ENCODE results near the gene ABCA7.
"Not testable (repeated sequence)": the region's sequence is repeated elsewhere in the genome, so short reads cannot be mapped to it uniquely, and the experiment has no call there.

Gene ABCA7

DNA sequence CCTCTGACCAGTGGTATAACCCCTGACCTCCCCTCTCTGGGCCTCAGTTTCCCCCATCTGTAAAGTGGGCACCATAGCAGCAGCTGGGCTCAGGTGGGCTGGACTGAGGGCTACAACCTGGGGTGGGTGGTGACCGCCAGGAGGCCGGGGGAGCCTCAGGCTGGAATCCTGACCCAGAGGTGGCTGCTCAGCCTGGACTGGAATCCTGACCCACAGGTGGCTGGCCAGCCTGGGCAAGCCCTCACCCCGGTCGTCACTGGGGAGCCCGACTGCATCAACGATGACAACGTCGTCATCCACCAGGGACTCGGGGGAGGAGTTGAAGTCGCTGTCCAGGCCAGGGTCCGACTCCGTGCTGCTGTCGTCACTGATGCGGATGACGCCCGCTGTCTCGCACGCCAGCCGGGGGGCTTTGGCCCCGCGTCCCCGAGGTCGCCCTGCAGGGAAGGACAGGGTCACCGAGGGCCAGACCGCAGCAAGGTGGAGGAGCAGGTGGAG, 74.1 kb downstream of the ABCA7 start:
- TF ChIP-seq EZH2phosphoT487 (conservative IDR thresholded peaks at IDR 0.05; ENCODE audit: low read length): no peak
- TF ChIP-seq, protein P1, sequence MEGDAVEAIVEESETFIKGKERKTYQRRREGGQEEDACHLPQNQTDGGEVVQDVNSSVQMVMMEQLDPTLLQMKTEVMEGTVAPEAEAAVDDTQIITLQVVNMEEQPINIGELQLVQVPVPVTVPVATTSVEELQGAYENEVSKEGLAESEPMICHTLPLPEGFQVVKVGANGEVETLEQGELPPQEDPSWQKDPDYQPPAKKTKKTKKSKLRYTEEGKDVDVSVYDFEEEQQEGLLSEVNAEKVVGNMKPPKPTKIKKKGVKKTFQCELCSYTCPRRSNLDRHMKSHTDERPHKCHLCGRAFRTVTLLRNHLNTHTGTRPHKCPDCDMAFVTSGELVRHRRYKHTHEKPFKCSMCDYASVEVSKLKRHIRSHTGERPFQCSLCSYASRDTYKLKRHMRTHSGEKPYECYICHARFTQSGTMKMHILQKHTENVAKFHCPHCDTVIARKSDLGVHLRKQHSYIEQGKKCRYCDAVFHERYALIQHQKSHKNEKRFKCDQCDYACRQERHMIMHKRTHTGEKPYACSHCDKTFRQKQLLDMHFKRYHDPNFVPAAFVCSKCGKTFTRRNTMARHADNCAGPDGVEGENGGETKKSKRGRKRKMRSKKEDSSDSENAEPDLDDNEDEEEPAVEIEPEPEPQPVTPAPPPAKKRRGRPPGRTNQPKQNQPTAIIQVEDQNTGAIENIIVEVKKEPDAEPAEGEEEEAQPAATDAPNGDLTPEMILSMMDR (IDR thresholded peaks at IDR 0.05; ENCODE audit: insufficient read depth, low read length, poor library complexity, severe bottlenecking): no peak
- Histone ChIP-seq H3K9me3 (ENCODE audit: insufficient read depth, low read length) (no peaks in the 10 kb centered on the region), H3K9ac (ENCODE audit: low read length) (no peak overlapping the region), H3K4me3 (ENCODE audit: insufficient read depth, low read length, poor library complexity, severe bottlenecking) (no peak overlapping the region), H3K4me2 (ENCODE audit: low read depth, low read length, poor library complexity, severe bottlenecking) (no peak overlapping the region), H2AFZ (ENCODE audit: low read depth, low read length, severe bottlenecking) (no peak overlapping the region), H3K27me3 (ENCODE audit: low read length) (no peaks in the 10 kb centered on the region), H3K36me3 (ENCODE audit: low read length) (no peaks in the 10 kb centered on the region), H4K20me1 (ENCODE audit: low read depth, low read length) (no peaks in the 10 kb centered on the region), H3F3A (ENCODE audit: insufficient read depth) (no peaks in the 10 kb centered on the region), H3K9me2 (replicated peaks; ENCODE audit: insufficient read depth, low read length) (no peaks in the 10 kb centered on the region), H3K27ac (ENCODE audit: low read depth, low read length) (no peak overlapping the region), H3K79me2 (ENCODE audit: insufficient read depth, low read length) (no peaks in the 10 kb centered on the region)

DNA sequence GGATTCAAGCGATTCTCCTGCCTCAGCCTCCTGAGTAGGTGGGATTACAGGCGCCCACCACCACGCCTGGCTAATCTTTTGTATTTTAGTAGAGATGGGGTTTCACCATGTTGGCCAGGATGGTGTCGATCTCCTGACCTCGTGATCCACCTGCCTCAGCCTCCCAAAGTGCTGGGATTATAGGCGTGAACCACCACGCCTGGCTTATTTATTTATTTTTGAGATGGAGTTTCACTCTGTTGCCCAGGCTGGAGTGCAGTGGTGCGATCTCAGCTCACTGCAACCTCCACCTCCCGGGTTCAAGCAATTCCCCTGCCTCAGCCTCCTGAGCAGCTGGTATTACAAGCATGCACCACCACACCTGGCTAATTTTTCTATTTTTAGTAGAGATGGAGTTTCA, 74.8 kb downstream of the ABCA7 start:
- not testable (repeated sequence) for H3K4me3 ChIP-seq (ENCODE audit: insufficient read depth, low read length, poor library complexity, severe bottlenecking); H3K27me3 ChIP-seq (ENCODE audit: low read length); H3K9ac ChIP-seq (ENCODE audit: low read length); H3K4me2 ChIP-seq (ENCODE audit: low read depth, low read length, poor library complexity, severe bottlenecking); H4K20me1 ChIP-seq (ENCODE audit: low read depth, low read length); H3K27ac ChIP-seq (ENCODE audit: low read depth, low read length); H2AFZ ChIP-seq (ENCODE audit: low read depth, low read length, severe bottlenecking); H3K79me2 ChIP-seq (ENCODE audit: insufficient read depth, low read length); H3F3A ChIP-seq (ENCODE audit: insufficient read depth); H3K9me2 ChIP-seq (replicated peaks; ENCODE audit: insufficient read depth, low read length); H3K9me3 ChIP-seq (ENCODE audit: insufficient read depth, low read length); H3K36me3 ChIP-seq (ENCODE audit: low read length)

Measured in SU-DHL-6 (cell line).